Thymus (tissue), 14 donors: ENCODE measurements around the gene ERN2. TPM values are rescaled to one million over a fixed set of nuclear protein-coding genes. Genes with fewer than 3 reads are reported as not detected.
"Not testable (repeated sequence)": the region's sequence is repeated elsewhere in the genome, so short reads cannot be mapped to it uniquely, and the experiment has no call there.

Experiments
- DNase-seq, 9 donors: peaks; one replicate each; pipeline ENCODE4 v3.0.0-alpha.2; 2013; ENCODE audit warnings: low spot score in 9 of 9, low read depth in 6 of 9, missing footprints in 1 of 9
- H3K27ac ChIP-seq, 2 donors: one replicate each; pipeline ENCODE4 v1.5.1; 2013; ENCODE audit warnings: control low read depth in 1 of 2, low read depth in 1 of 2, low read length in 1 of 2, mild to moderate bottlenecking in 1 of 2, moderate library complexity in 1 of 2
- H3K27me3 ChIP-seq, 2 donors: one replicate each; pipeline ENCODE4 v1.5.1; 2013; ENCODE audit warnings: low read length in 1 of 2; ENCODE audit not compliant: control insufficient read depth in 2 of 2, insufficient read depth in 1 of 2
- H3K36me3 ChIP-seq, 2 donors: one replicate each; pipeline ENCODE4 v1.5.1; 2013; ENCODE audit warnings: low read length in 1 of 2, mild to moderate bottlenecking in 1 of 2, moderate library complexity in 1 of 2; ENCODE audit not compliant: control insufficient read depth in 2 of 2, insufficient read depth in 2 of 2
- H3K4me1 ChIP-seq, 2 donors: one replicate each; pipeline ENCODE4 v1.5.1; 2013; ENCODE audit warnings: low read length in 2 of 2; ENCODE audit not compliant: control insufficient read depth in 2 of 2, insufficient read depth in 2 of 2
- H3K4me3 ChIP-seq, 2 donors: one replicate each; pipeline ENCODE4 v1.5.1; 2013; ENCODE audit warnings: low read length in 2 of 2, control low read depth in 1 of 2, mild to moderate bottlenecking in 1 of 2
- H3K9me3 ChIP-seq, 2 donors: one replicate each; pipeline ENCODE4 v1.5.1; 2013; ENCODE audit warnings: low read length in 1 of 2, mild to moderate bottlenecking in 1 of 2; ENCODE audit not compliant: control insufficient read depth in 2 of 2, insufficient read depth in 1 of 2
- WGBS: extraction: QIAGEN DNeasy Blood & Tissue Kit; methylation state at CpG from one replicate; pipeline ENCODE4 v1.1.7; 2013; 5-methylcytosine and 5-hydroxymethylcytosine counted together
- long read RNA-seq, 10 donors: transcript quantifications; one replicate each; lab custom pipeline, GENCODE V29; 2026
- polyA plus RNA-seq: library from polyadenylated mRNA; stranded (reverse); fragments of 200-250 nt; gene quantifications from one replicate; pipeline ENCODE4 v1.2.3, GENCODE V29; 2013
- total RNA-seq: library from RNA; stranded (reverse); fragments of 120-200 nt; gene quantifications from one replicate; pipeline ENCODE4 v1.2.4, GENCODE V29; 2013
- donor health status: healthy.

The ERN2 gene
- total RNA-seq: 0.42 TPM
- polyA plus RNA-seq: 0.27 TPM
- long read RNA-seq, donor 1: 0 reads
- long read RNA-seq, donor 2: 0 reads
- long read RNA-seq, donor 3: 0 reads
- long read RNA-seq, donor 4: 0 reads
- long read RNA-seq, donor 5: 0 reads
- long read RNA-seq, donor 6: 0 reads
- long read RNA-seq, donor 7: 0 reads
- long read RNA-seq, donor 8: 0 reads
- long read RNA-seq, donor 9: 0 reads
- long read RNA-seq, donor 10: 0 reads

- no peaks in the 10 kb centered on the region for H3K36me3 ChIP-seq
- H3K9me3 ChIP-seq: peaks cover 1 to 4% of the 10 kb centered on the region in 2 donors
- no peak within 1 kb of the TSS for H3K4me3 ChIP-seq
- H3K4me1 ChIP-seq: no peaks in the 10 kb centered on the region
- H3K27ac ChIP-seq: no peak within 1 kb of the TSS
- DNase-seq: no peak
- peaks cover 17 to 53% of the 10 kb centered on the region in 2 donors for H3K27me3 ChIP-seq
- WGBS: 9% methylated on average over 37 of the region's 37 CpGs
Observed at GRCh38 chr16:23712976-23713375, at the start of gene ERN2. ERN2 (minus strand) TSS chr16:23713222; CDS start chr16:23713187, 35 bp downstream.

- peaks cover 30 to 43% of the 10 kb centered on the region in 2 donors for H3K27me3 ChIP-seq
- 92% methylated on average over 6 of the region's 6 CpGs for WGBS
Observed at GRCh38 chr16:23757937-23758619, 45.1 kb upstream of the ERN2 start.

GRCh38 chr16:23757116-23757515, 44.1 kb upstream of the ERN2 start:
- peaks cover 34 to 47% of the 10 kb centered on the region in 2 donors for H3K27me3 ChIP-seq
- no peak overlapping the region for H3K4me3 ChIP-seq

More at GRCh38 chr16:23757937-23758619, 45.1 kb upstream of the ERN2 start:
- no peaks in the 10 kb centered on the region for H3K36me3 ChIP-seq
- no peak overlapping the region for H3K4me3 ChIP-seq
- H3K4me1 ChIP-seq: peaks cover 0 to 5% of the 10 kb centered on the region in 2 donors
- DNase-seq: no peak
- no peaks in the 10 kb centered on the region for H3K9me3 ChIP-seq
- no peak overlapping the region for H3K27ac ChIP-seq

GRCh38 chr16:23755484-23755809, 42.4 kb upstream of the ERN2 start:
- Histone ChIP-seq H3K36me3 (no peaks in the 10 kb centered on the region), H3K4me1 (peaks cover 0 to 5% of the 10 kb centered on the region in 2 donors), H3K4me3 (no peak overlapping the region), H3K27me3 (peaks cover 34 to 47% of the 10 kb centered on the region in 2 donors), H3K27ac (no peak overlapping the region), H3K9me3 (no peaks in the 10 kb centered on the region)
- no peak for DNase-seq
- WGBS: 42% methylated on average over 15 of the region's 15 CpGs

More at GRCh38 chr16:23757116-23757515, 44.1 kb upstream of the ERN2 start:
- WGBS: 89% methylated on average over 9 of the region's 9 CpGs
- Histone ChIP-seq H3K4me1 (peaks cover 0 to 5% of the 10 kb centered on the region in 2 donors), H3K27ac (no peak overlapping the region), H3K36me3 (no peaks in the 10 kb centered on the region), H3K9me3 (no peaks in the 10 kb centered on the region)
- no peak for DNase-seq

GRCh38 chr16:23754594-23755483, 41.8 kb upstream of the ERN2 start, which contains the start of gene CHP2:
CHP2 (plus strand) TSS chr16:23755026; CDS start chr16:23755050, 24 bp downstream.
- H3K36me3 ChIP-seq: no peaks in the 10 kb centered on the region
- peaks cover 34 to 49% of the 10 kb centered on the region in 2 donors for H3K27me3 ChIP-seq
- H3K4me3 ChIP-seq: peak within 1 kb of the TSS in 1 of 2 donors; percentile 12
- 8% methylated on average over 80 of the region's 80 CpGs for WGBS
- DNase-seq: no peak
- H3K4me1 ChIP-seq: peaks cover 0 to 5% of the 10 kb centered on the region in 2 donors
- H3K27ac ChIP-seq: no peak within 1 kb of the TSS
- H3K9me3 ChIP-seq: no peaks in the 10 kb centered on the region

- no peaks in the 10 kb centered on the region for H3K9me3 ChIP-seq
- WGBS: 47% methylated on average over 17 of the region's 17 CpGs
- no peaks in the 10 kb centered on the region for H3K36me3 ChIP-seq
- peaks cover 0 to 5% of the 10 kb centered on the region in 2 donors for H3K4me1 ChIP-seq
- H3K27me3 ChIP-seq: peaks cover 34 to 49% of the 10 kb centered on the region in 2 donors
- no peak for DNase-seq
- H3K27ac ChIP-seq: no peak overlapping the region
- no peak overlapping the region for H3K4me3 ChIP-seq
Observed at GRCh38 chr16:23753908-23754593, 41.0 kb upstream of the ERN2 start.

- not testable (repeated sequence) for H3K4me3 ChIP-seq, DNase-seq, H3K9me3 ChIP-seq, H3K4me1 ChIP-seq, H3K27ac ChIP-seq, H3K36me3 ChIP-seq
- H3K27me3 ChIP-seq: peaks cover 27 to 34% of the 10 kb centered on the region in 2 donors
- WGBS: 94% methylated on average over 1 of the region's 1 CpG
Observed at GRCh38 chr16:23751053-23751452, 38.0 kb upstream of the ERN2 start.

GRCh38 chr16:23748630-23749029, 35.6 kb upstream of the ERN2 start:
- Histone ChIP-seq H3K27me3 (peaks cover 4 to 10% of the 10 kb centered on the region in 2 donors), H3K4me3 (no peak overlapping the region), H3K27ac (no peak overlapping the region), H3K4me1 (no peaks in the 10 kb centered on the region), H3K36me3 (no peaks in the 10 kb centered on the region), H3K9me3 (no peaks in the 10 kb centered on the region)
- 90% methylated on average over 1 of the region's 1 CpG for WGBS
- DNase-seq: no peak
